ENCODE measurements around the gene MYL7.

MYL7 gene

DNA sequence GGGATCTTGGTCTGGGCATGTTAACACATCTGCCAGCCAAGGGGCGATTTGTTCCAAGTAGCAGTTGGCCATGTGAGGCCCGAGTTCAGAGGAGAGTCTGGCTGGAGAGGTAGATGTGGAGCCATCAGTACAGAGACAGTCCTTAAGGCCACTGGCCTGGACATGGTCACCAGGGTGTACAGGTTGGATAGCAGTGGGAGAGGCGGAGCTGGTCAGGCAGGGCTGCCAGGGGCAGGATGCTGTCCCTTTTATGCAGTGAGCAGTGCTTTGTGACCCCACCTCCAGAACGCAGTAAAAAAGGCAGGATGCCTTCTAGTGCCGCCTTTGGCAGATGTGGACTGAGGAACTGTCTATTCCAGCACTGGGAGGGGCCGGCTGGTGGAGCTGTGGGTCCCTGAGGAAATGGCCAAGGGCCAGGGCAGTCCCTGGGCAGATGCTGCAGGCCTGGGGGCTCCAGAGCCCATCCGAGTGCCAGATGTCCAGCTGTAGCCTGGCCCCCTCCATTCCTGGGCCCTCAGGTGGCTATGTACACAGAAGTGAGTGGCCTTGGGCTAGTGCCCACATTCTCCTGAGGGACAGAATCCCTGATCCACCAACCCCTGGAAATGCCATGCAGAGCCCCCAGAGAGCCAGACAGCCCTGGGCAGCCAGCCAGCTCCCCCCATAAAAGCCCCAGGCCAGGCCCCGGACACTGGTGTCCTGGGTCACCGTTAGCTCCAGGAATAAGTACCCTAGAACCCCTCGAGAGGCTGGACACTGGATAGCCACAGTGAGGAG is 17.2 kb upstream of the MYL7 start:
- Histone ChIP-seq H3K27ac (ENCODE audit: low read depth, low read length) (no peak overlapping the region), H3K9ac (ENCODE audit: low read length in 5 of 5) (peak overlapping the region in 1 of 5 donors; percentile 12), H3K9me3 (ENCODE audit: control insufficient read depth in 5 of 5, low read length in 5 of 5) (no peaks in the 10 kb centered on the region), H3K27me3 (ENCODE audit: control insufficient read depth in 5 of 5, insufficient read depth in 4 of 5, low read length in 5 of 5) (no peaks in the 10 kb centered on the region), H3K36me3 (ENCODE audit: control insufficient read depth in 5 of 5, insufficient read depth in 5 of 5, low read length in 5 of 5) (no peaks in the 10 kb centered on the region), H3K4me3 (ENCODE audit: low read depth in 1 of 5, low read length in 5 of 5) (no peak overlapping the region), H3K4me1 (ENCODE audit: control insufficient read depth in 5 of 5, insufficient read depth in 5 of 5, low read length in 5 of 5) (peaks cover 0 to 23% (median 12%) of the 10 kb centered on the region in 5 donors)

DNA sequence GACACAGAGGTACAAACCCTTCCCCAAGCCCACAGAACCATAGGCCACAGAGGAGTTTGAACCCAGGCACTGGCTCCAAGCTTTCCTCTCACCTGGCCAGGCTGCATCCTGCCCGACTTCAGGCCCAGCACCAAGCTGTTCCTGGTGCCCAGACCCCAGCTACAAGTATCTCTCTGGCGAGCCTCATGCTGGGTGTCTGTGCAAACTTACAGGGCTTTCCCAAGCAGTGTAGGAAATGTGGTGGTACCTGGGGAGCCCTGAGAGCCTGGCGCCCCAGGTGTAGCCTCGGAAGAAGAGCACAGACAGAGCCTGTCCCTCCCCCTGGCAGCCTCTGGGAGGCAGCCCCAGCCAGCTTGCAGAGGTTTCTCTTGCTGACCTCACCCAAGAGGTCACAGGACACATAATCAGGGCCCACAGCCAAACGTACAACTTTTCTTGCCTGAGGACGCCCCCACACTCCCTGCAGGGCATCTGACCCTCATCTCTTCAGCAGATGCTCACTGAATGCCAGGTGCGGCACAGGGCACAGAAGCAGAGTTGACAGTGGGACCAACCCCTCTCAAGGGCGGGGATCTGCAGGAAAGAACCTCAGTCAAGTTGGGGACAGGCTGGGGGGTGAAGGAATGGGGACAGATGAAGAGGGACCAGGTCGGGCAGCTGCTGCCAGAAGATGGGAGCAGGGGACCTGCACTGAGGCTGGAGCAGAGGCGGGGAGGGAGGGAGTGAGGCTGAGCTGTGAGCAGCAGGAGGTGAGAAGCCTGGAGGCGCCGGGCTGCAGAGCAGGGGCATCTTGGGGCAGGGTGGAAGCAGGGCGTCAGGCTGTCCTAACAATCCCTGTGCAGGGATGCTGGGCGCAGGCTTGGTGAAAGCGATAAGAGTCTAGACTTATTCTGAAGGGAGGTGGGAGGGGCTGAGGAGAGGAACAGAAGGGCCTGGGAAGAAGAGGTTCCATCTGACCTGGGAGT is 16.3 kb upstream of the MYL7 start:
- H3K36me3 ChIP-seq (ENCODE audit: control insufficient read depth in 5 of 5, insufficient read depth in 5 of 5, low read length in 5 of 5), result no peaks in the 10 kb centered on the region
- no peak overlapping the region for H3K27ac ChIP-seq (ENCODE audit: low read depth, low read length)
- H3K9ac ChIP-seq (ENCODE audit: low read length in 5 of 5), result no peak overlapping the region
- no peak overlapping the region for H3K4me3 ChIP-seq (ENCODE audit: low read depth in 1 of 5, low read length in 5 of 5)
- H3K4me1 ChIP-seq (ENCODE audit: control insufficient read depth in 5 of 5, insufficient read depth in 5 of 5, low read length in 5 of 5), result peaks cover 0 to 16% (median 7%) of the 10 kb centered on the region in 5 donors
- no peaks in the 10 kb centered on the region for H3K9me3 ChIP-seq (ENCODE audit: control insufficient read depth in 5 of 5, low read length in 5 of 5)
- no peaks in the 10 kb centered on the region for H3K27me3 ChIP-seq (ENCODE audit: control insufficient read depth in 5 of 5, insufficient read depth in 4 of 5, low read length in 5 of 5)

DNA sequence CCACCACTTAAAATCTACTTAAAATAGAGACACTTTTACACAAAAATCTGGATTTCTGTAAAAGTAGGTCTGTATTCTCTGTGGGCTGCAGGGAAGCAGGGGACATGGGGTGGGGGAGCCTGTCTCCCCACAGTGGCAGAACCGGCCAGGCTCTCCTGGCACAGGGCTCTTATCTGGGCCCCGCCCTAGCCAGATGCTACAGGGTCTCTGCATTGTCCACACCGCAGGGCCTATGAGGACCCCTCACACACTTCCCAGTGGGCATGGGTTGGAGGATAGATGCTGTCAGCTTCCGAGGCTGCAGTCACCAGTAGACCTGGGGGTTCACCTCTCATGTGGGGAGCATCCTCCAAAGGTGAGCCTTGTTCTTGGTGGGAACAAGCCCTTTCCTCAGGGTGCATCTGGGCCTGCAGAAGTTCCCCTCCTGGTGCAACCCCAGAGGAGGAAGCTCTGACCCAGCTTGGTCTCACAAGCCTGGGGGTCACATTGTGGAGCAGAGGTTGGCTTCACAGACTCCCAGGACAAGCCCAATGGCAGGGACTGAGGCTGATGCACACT is 15.4 kb upstream of the MYL7 start:
- Histone ChIP-seq H3K9ac (ENCODE audit: low read length in 5 of 5) (no peak overlapping the region), H3K27ac (ENCODE audit: low read depth, low read length) (no peak overlapping the region), H3K4me3 (ENCODE audit: low read depth in 1 of 5, low read length in 5 of 5) (no peak overlapping the region), H3K27me3 (ENCODE audit: control insufficient read depth in 5 of 5, insufficient read depth in 4 of 5, low read length in 5 of 5) (no peaks in the 10 kb centered on the region), H3K36me3 (ENCODE audit: control insufficient read depth in 5 of 5, insufficient read depth in 5 of 5, low read length in 5 of 5) (no peaks in the 10 kb centered on the region), H3K9me3 (ENCODE audit: control insufficient read depth in 5 of 5, low read length in 5 of 5) (no peaks in the 10 kb centered on the region), H3K4me1 (ENCODE audit: control insufficient read depth in 5 of 5, insufficient read depth in 5 of 5, low read length in 5 of 5) (peaks cover 0 to 11% (median 0%) of the 10 kb centered on the region in 5 donors)

- Histone ChIP-seq H3K27ac (ENCODE audit: low read depth, low read length) (no peak overlapping the region), H3K36me3 (ENCODE audit: control insufficient read depth in 5 of 5, insufficient read depth in 5 of 5, low read length in 5 of 5) (no peaks in the 10 kb centered on the region), H3K4me3 (ENCODE audit: low read depth in 1 of 5, low read length in 5 of 5) (no peak overlapping the region), H3K9me3 (ENCODE audit: control insufficient read depth in 5 of 5, low read length in 5 of 5) (no peaks in the 10 kb centered on the region), H3K27me3 (ENCODE audit: control insufficient read depth in 5 of 5, insufficient read depth in 4 of 5, low read length in 5 of 5) (no peaks in the 10 kb centered on the region), H3K9ac (ENCODE audit: low read length in 5 of 5) (no peak overlapping the region), H3K4me1 (ENCODE audit: control insufficient read depth in 5 of 5, insufficient read depth in 5 of 5, low read length in 5 of 5) (peaks cover 0 to 11% (median 0%) of the 10 kb centered on the region in 5 donors)
These were observed 14.4 kb upstream of the MYL7 start for GRCh38 chr7:44155191-44156185.

GRCh38 chr7:44154703-44155102 is 13.6 kb upstream of the MYL7 start:
- Histone ChIP-seq H3K4me3 (ENCODE audit: low read depth in 1 of 5, low read length in 5 of 5) (no peak overlapping the region), H3K27ac (ENCODE audit: low read depth, low read length) (no peak overlapping the region), H3K27me3 (ENCODE audit: control insufficient read depth in 5 of 5, insufficient read depth in 4 of 5, low read length in 5 of 5) (no peaks in the 10 kb centered on the region), H3K9me3 (ENCODE audit: control insufficient read depth in 5 of 5, low read length in 5 of 5) (no peaks in the 10 kb centered on the region), H3K36me3 (ENCODE audit: control insufficient read depth in 5 of 5, insufficient read depth in 5 of 5, low read length in 5 of 5) (no peaks in the 10 kb centered on the region), H3K9ac (ENCODE audit: low read length in 5 of 5) (no peak overlapping the region), H3K4me1 (ENCODE audit: control insufficient read depth in 5 of 5, insufficient read depth in 5 of 5, low read length in 5 of 5) (peaks cover 0 to 11% (median 0%) of the 10 kb centered on the region in 5 donors)

DNA sequence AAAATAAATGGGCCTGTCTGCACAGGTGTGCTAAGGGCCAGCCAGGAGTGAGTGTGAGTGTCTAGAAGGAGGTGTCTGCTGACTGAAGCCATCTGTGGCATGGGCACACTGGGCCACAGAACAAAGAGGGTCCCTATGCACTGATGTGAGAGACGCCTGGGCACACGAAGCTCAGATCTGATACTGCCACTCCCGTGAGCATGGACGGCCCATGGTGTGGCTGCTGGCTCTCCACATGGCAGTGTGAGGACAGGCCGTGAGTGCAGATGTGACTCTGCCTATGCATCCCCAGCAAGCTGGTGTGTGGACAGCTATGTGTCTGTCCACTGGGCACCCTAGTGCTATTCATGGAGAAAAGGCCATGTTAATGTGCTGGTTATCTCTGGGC is 12.8 kb upstream of the MYL7 start:
- no peaks in the 10 kb centered on the region for H3K27me3 ChIP-seq (ENCODE audit: control insufficient read depth in 5 of 5, insufficient read depth in 4 of 5, low read length in 5 of 5)
- H3K9ac ChIP-seq (ENCODE audit: low read length in 5 of 5), result no peak overlapping the region
- no peak overlapping the region for H3K4me3 ChIP-seq (ENCODE audit: low read depth in 1 of 5, low read length in 5 of 5)
- H3K4me1 ChIP-seq (ENCODE audit: control insufficient read depth in 5 of 5, insufficient read depth in 5 of 5, low read length in 5 of 5), result peaks cover 0 to 10% (median 0%) of the 10 kb centered on the region in 5 donors
- H3K9me3 ChIP-seq (ENCODE audit: control insufficient read depth in 5 of 5, low read length in 5 of 5), result no peaks in the 10 kb centered on the region
- no peaks in the 10 kb centered on the region for H3K36me3 ChIP-seq (ENCODE audit: control insufficient read depth in 5 of 5, insufficient read depth in 5 of 5, low read length in 5 of 5)
- no peak overlapping the region for H3K27ac ChIP-seq (ENCODE audit: low read depth, low read length)

GRCh38 chr7:44152971-44153947 is 12.1 kb upstream of the MYL7 start:
- Histone ChIP-seq H3K9ac (ENCODE audit: low read length in 5 of 5) (no peak overlapping the region), H3K9me3 (ENCODE audit: control insufficient read depth in 5 of 5, low read length in 5 of 5) (no peaks in the 10 kb centered on the region), H3K4me1 (ENCODE audit: control insufficient read depth in 5 of 5, insufficient read depth in 5 of 5, low read length in 5 of 5) (peaks cover 0 to 3% (median 0%) of the 10 kb centered on the region in 5 donors), H3K4me3 (ENCODE audit: low read depth in 1 of 5, low read length in 5 of 5) (no peak overlapping the region), H3K27ac (ENCODE audit: low read depth, low read length) (no peak overlapping the region), H3K36me3 (ENCODE audit: control insufficient read depth in 5 of 5, insufficient read depth in 5 of 5, low read length in 5 of 5) (no peaks in the 10 kb centered on the region), H3K27me3 (ENCODE audit: control insufficient read depth in 5 of 5, insufficient read depth in 4 of 5, low read length in 5 of 5) (no peaks in the 10 kb centered on the region)

DNA sequence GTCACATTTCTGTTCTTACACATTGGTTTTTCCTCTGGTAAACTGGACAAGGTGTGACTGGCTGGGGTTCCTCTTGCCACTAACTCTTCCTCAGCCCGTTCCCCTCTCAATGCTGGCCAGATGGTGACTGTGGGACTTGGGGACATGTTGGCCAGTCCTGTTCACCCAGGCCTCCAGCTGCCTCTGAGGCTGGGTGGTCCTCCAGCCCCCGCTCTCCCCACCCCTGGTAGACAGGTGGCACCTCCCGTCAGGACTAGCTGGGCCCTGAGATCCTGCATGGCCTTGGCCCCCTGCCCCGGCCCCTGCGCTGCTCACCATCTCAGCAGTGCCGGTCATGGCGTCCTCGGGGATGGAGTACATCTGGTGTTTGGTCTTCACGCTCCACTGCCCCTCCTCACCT is 10.8 kb upstream of the MYL7 start:
- no peaks in the 10 kb centered on the region for H3K9me3 ChIP-seq (ENCODE audit: control insufficient read depth in 5 of 5, low read length in 5 of 5)
- H3K36me3 ChIP-seq (ENCODE audit: control insufficient read depth in 5 of 5, insufficient read depth in 5 of 5, low read length in 5 of 5), result no peaks in the 10 kb centered on the region
- no peaks in the 10 kb centered on the region for H3K4me1 ChIP-seq (ENCODE audit: control insufficient read depth in 5 of 5, insufficient read depth in 5 of 5, low read length in 5 of 5)

More for the DNA sequence above, 10.8 kb upstream of the MYL7 start:
- no peak overlapping the region for H3K9ac ChIP-seq (ENCODE audit: low read length in 5 of 5)
- H3K27ac ChIP-seq (ENCODE audit: low read depth, low read length), result no peak overlapping the region
- no peaks in the 10 kb centered on the region for H3K27me3 ChIP-seq (ENCODE audit: control insufficient read depth in 5 of 5, insufficient read depth in 4 of 5, low read length in 5 of 5)
- no peak overlapping the region for H3K4me3 ChIP-seq (ENCODE audit: low read depth in 1 of 5, low read length in 5 of 5)
